RWPE2 (cell line): ENCODE data around the gene SUGCT.

Experiments
- ATAC-seq: fragments of 200-7000 bp; cut with Tn5 transposase; 3 replicates; pipeline ENCODE4 v1.9.1; 2021; ENCODE audit warnings: low read depth
- DNase-seq: peaks from one replicate; pipeline ENCODE4 v3.0.0-alpha.2; 2020; ENCODE audit warnings: low spot score
- H3K27ac ChIP-seq: fragments of 450-650 bp; 2 replicates; pipeline ENCODE4 v1.5.1; 2017; ENCODE audit warnings: mild to moderate bottlenecking; ENCODE audit not compliant: poor library complexity, severe bottlenecking
- H3K27me3 ChIP-seq: fragments of 250-450 bp; sonication (Bioruptor Pico); 2 replicates; pipeline ENCODE4 v1.5.1; 2021; ENCODE audit warnings: mild to moderate bottlenecking, moderate library complexity; ENCODE audit not compliant: insufficient read depth, poor library complexity, severe bottlenecking
- H3K36me3 ChIP-seq: fragments of 250-450 bp; sonication (Bioruptor Pico); 2 replicates; pipeline ENCODE4 v1.5.1; 2020; ENCODE audit warnings: low read depth, mild to moderate bottlenecking, moderate library complexity
- H3K4me1 ChIP-seq: fragments of 250-450 bp; sonication (Bioruptor Pico); 2 replicates; pipeline ENCODE4 v1.5.1; 2021; ENCODE audit warnings: mild to moderate bottlenecking, moderate library complexity; ENCODE audit not compliant: insufficient read depth, poor library complexity, severe bottlenecking
- H3K4me3 ChIP-seq: fragments of 250-450 bp; sonication (Bioruptor Pico); 2 replicates; pipeline ENCODE4 v1.5.1; 2021; ENCODE audit warnings: mild to moderate bottlenecking, moderate library complexity; ENCODE audit not compliant: severe bottlenecking
- H3K9me3 ChIP-seq: fragments of 250-450 bp; sonication (Bioruptor Pico); 2 replicates; pipeline ENCODE4 v1.5.1; 2021; ENCODE audit warnings: mild to moderate bottlenecking, moderate library complexity; ENCODE audit not compliant: severe bottlenecking
- CTCF ChIP-seq: fragments of 450-650 bp; IDR thresholded peaks from one replicate; pipeline ENCODE4 v1.5.1; 2017; ENCODE audit warnings: mild to moderate bottlenecking, moderate library complexity; ENCODE audit not compliant: poor library complexity, severe bottlenecking

Gene SUGCT

DNA sequence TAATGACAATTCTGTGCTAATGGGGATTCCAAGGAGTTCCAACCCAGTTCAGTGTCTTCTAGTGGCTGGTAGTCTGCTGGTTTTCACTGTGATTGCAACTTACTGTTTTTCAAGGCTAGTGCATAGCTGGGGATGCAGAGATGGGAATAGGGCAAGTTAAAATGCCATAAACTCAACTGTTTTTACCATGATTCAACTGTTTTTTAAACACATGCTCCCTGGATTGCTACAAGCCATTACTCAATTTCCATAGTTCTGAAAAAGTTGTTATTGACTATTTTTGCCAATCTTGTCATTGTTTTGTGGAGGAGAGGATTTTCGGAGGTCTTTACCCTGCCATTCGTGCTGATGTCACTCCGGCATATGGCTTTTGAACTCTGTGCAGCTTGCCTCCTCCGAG is 245.3 kb downstream of the SUGCT start:
- Histone ChIP-seq H3K9me3 (no peaks in the 10 kb centered on the region), H3K4me3 (no peak overlapping the region), H3K4me1 (no peaks in the 10 kb centered on the region), H3K27ac (no peak overlapping the region), H3K36me3 (no peaks in the 10 kb centered on the region), H3K27me3 (no peaks in the 10 kb centered on the region)
- DNase-seq (no peak), ATAC-seq (no peak)
- no peak for TF ChIP-seq CTCF

- DNase-seq (no peak), ATAC-seq (no peak)
- no peak for TF ChIP-seq CTCF
- Histone ChIP-seq H3K27me3 (no peaks in the 10 kb centered on the region), H3K4me1 (no peaks in the 10 kb centered on the region), H3K4me3 (no peak overlapping the region), H3K9me3 (no peaks in the 10 kb centered on the region), H3K27ac (no peak overlapping the region), H3K36me3 (no peaks in the 10 kb centered on the region)
Observed at GRCh38 chr7:40382145-40382544, 247.3 kb downstream of the SUGCT start.

DNA sequence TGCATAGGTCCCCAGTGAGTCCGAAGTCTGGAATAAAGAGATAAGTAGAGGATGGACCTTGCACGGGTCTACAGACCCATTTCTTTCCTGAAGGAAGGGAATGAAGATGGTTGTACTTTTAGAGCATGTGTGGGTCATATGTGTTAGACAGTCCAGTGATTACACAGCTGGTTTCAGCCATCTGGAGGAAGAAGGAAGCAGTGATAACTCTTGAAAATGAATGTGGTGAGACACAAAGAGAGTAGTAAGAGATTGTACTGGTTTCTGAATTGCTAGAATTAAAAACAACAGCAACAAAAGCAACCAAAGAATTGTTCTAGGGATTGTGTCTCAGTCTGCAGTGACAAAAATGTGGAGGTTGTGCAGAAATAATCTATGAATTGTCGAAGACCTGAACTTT is 258.9 kb downstream of the SUGCT start:
- H3K27me3 ChIP-seq, result no peaks in the 10 kb centered on the region
- H3K4me3 ChIP-seq, result no peak overlapping the region
- no peaks in the 10 kb centered on the region for H3K36me3 ChIP-seq
- DNase-seq (no peak), ATAC-seq (no peak)
- no peak for TF ChIP-seq CTCF
- no peaks in the 10 kb centered on the region for H3K9me3 ChIP-seq
- H3K4me1 ChIP-seq, result no peaks in the 10 kb centered on the region
- no peak overlapping the region for H3K27ac ChIP-seq

DNA sequence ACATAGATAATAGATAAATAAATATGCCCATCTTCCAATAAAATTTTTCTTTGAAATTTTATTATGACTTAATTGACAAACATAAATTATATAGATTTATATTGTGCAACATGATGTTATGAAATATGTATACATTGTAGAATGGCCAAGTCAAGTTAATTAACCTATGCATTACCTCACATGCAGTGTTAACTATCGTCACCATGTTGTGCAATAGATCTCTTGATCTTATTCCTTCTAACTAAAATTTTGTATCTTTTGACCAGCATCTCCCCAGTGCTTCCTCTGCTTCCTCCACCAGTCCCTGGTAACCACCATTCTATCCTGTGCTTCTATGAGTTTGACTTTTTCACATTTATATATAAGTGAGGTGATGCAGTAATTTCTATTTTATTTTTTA is 259.6 kb downstream of the SUGCT start:
- H3K9me3 ChIP-seq, result no peaks in the 10 kb centered on the region
- no peaks in the 10 kb centered on the region for H3K27me3 ChIP-seq
- TF ChIP-seq CTCF, result no peak
- H3K4me1 ChIP-seq, result no peaks in the 10 kb centered on the region
- no peak for ATAC-seq
- no peak overlapping the region for H3K4me3 ChIP-seq
- no peaks in the 10 kb centered on the region for H3K36me3 ChIP-seq
- no peak for DNase-seq
- H3K27ac ChIP-seq, result no peak overlapping the region

GRCh38 chr7:40400525-40400924 is 265.7 kb downstream of the SUGCT start:
- TF ChIP-seq CTCF, result no peak
- no peaks in the 10 kb centered on the region for H3K36me3 ChIP-seq
- H3K4me3 ChIP-seq, result no peak overlapping the region
- no peaks in the 10 kb centered on the region for H3K9me3 ChIP-seq
- ATAC-seq (no peak), DNase-seq (no peak)
- no peaks in the 10 kb centered on the region for H3K4me1 ChIP-seq
- no peaks in the 10 kb centered on the region for H3K27me3 ChIP-seq
- H3K27ac ChIP-seq, result no peak overlapping the region
